T-helper 17 cell (primary cell): ENCODE measurements around the gene TCL1A. TPM values are rescaled to one million over a fixed set of nuclear protein-coding genes. Genes with fewer than 3 reads are reported as not detected.

Experiments used
- ATAC-seq: fragments of 150-1000 bp; cut with Tn5 transposase; 2 replicates; pipeline ENCODE4 v1.10.0; 2021; ENCODE audit warnings: mild to moderate bottlenecking, moderate library complexity
- DNase-seq, 3 donors: peaks; one replicate each; pipeline versions ENCODE4 v3.0.0 to v3.0.0-alpha.2; 2020 to 2021
- H3K9me3 ChIP-seq: one replicate; pipeline ENCODE4 v1.7.0; 2013; ENCODE audit warnings: low read length, mild to moderate bottlenecking; ENCODE audit not compliant: control insufficient read depth, poor library complexity, severe bottlenecking
- H3K27ac Mint-ChIP-seq: one replicate; pipeline ENCODE4 v1.8.0; 2022; ENCODE audit warnings: mild to moderate bottlenecking, moderate library complexity, mixed read lengths
- H3K27me3 Mint-ChIP-seq: one replicate; pipeline ENCODE4 v1.8.0; 2022; ENCODE audit warnings: mixed read lengths
- H3K36me3 Mint-ChIP-seq: one replicate; pipeline ENCODE4 v1.8.0; 2022; ENCODE audit warnings: low read depth, mixed read lengths
- H3K4me1 Mint-ChIP-seq: one replicate; pipeline ENCODE4 v1.8.0; 2022; ENCODE audit warnings: mild to moderate bottlenecking, mixed read lengths
- H3K4me3 Mint-ChIP-seq: one replicate; pipeline ENCODE4 v1.8.0; 2022; ENCODE audit warnings: mild to moderate bottlenecking, moderate library complexity, mixed read lengths
- total RNA-seq, 4 donors: library from RNA in 2 of 4; stranded (reverse) in 2 of 4; gene quantifications; one replicate each; pipeline ENCODE4 v1.2.3 and lab custom pipeline; 2022 to 2026

TCL1A gene
- total RNA-seq, 2 donors from 2014 or later, result 5.4 TPM; not detected in 1

GRCh38 chr14:95700221-95700976 lies 13.5 kb downstream of the TCL1A start:
- DNase-seq, result no peak
- no peak overlapping the region for H3K4me3 Mint-ChIP-seq
- peaks cover 3% of the 10 kb centered on the region for H3K4me1 Mint-ChIP-seq
- no peaks in the 10 kb centered on the region for H3K9me3 ChIP-seq
- ATAC-seq, result no peak
- peaks cover 88% of the 10 kb centered on the region for H3K27me3 Mint-ChIP-seq
- peaks cover 4% of the 10 kb centered on the region for H3K36me3 Mint-ChIP-seq
- H3K27ac Mint-ChIP-seq, result no peak overlapping the region

- peaks cover 3% of the 10 kb centered on the region for H3K4me1 Mint-ChIP-seq
- no peaks in the 10 kb centered on the region for H3K9me3 ChIP-seq
- no peak for DNase-seq
- no peak for ATAC-seq
- H3K27me3 Mint-ChIP-seq, result peaks cover 81% of the 10 kb centered on the region
- H3K27ac Mint-ChIP-seq, result no peak overlapping the region
- H3K4me3 Mint-ChIP-seq, result no peak overlapping the region
- H3K36me3 Mint-ChIP-seq, result peaks cover 4% of the 10 kb centered on the region
Observed at GRCh38 chr14:95699412-95699811, 14.5 kb downstream of the TCL1A start.

GRCh38 chr14:95698287-95698686 lies 15.6 kb downstream of the TCL1A start:
- Mint-ChIP-seq H3K4me3 (no peak overlapping the region), H3K4me1 (peaks cover 3% of the 10 kb centered on the region), H3K36me3 (peaks cover 4% of the 10 kb centered on the region), H3K27ac (peak overlapping the region; percentile 83), H3K27me3 (peaks cover 78% of the 10 kb centered on the region)
- no peaks in the 10 kb centered on the region for H3K9me3 ChIP-seq
- ATAC-seq, result no peak
- no peak for DNase-seq

- peaks cover 4% of the 10 kb centered on the region for H3K36me3 Mint-ChIP-seq
- H3K27me3 Mint-ChIP-seq, result peaks cover 78% of the 10 kb centered on the region
- no peak overlapping the region for H3K27ac Mint-ChIP-seq
- DNase-seq, result no peak
- no peaks in the 10 kb centered on the region for H3K9me3 ChIP-seq
- peaks cover 4% of the 10 kb centered on the region for H3K4me1 Mint-ChIP-seq
- H3K4me3 Mint-ChIP-seq, result no peak overlapping the region
- ATAC-seq, result peak; percentile 40
Observed at GRCh38 chr14:95697764-95698163, 16.2 kb downstream of the TCL1A start.

- Mint-ChIP-seq H3K4me1 (peaks cover 7% of the 10 kb centered on the region), H3K4me3 (no peak overlapping the region), H3K36me3 (peaks cover 3% of the 10 kb centered on the region), H3K27me3 (peaks cover 78% of the 10 kb centered on the region), H3K27ac (no peak overlapping the region)
- H3K9me3 ChIP-seq, result no peaks in the 10 kb centered on the region
- DNase-seq (no peak), ATAC-seq (no peak)
Observed at GRCh38 chr14:95696741-95697140, 17.2 kb downstream of the TCL1A start.

GRCh38 chr14:95695913-95696312 lies 18.0 kb downstream of the TCL1A start:
- Mint-ChIP-seq H3K27me3 (peaks cover 80% of the 10 kb centered on the region), H3K36me3 (peaks cover 3% of the 10 kb centered on the region), H3K4me3 (no peak overlapping the region), H3K27ac (no peak overlapping the region), H3K4me1 (peaks cover 7% of the 10 kb centered on the region)
- ATAC-seq (peak; percentile 44), DNase-seq (no peak)
- H3K9me3 ChIP-seq, result no peaks in the 10 kb centered on the region

GRCh38 chr14:95695051-95695450 lies 18.9 kb downstream of the TCL1A start:
- no peak for DNase-seq
- peaks cover 7% of the 10 kb centered on the region for H3K4me1 Mint-ChIP-seq
- H3K27ac Mint-ChIP-seq, result no peak overlapping the region
- H3K9me3 ChIP-seq, result no peaks in the 10 kb centered on the region
- peaks cover 77% of the 10 kb centered on the region for H3K27me3 Mint-ChIP-seq
- no peak overlapping the region for H3K4me3 Mint-ChIP-seq
- H3K36me3 Mint-ChIP-seq, result peaks cover 3% of the 10 kb centered on the region
- no peak for ATAC-seq

- peaks cover 59% of the 10 kb centered on the region for H3K27me3 Mint-ChIP-seq
- H3K4me3 Mint-ChIP-seq, result no peak overlapping the region
- no peaks in the 10 kb centered on the region for H3K9me3 ChIP-seq
- no peak overlapping the region for H3K27ac Mint-ChIP-seq
- DNase-seq, result no peak
- H3K4me1 Mint-ChIP-seq, result peaks cover 4% of the 10 kb centered on the region
- ATAC-seq, result no peak
- H3K36me3 Mint-ChIP-seq, result peaks cover 3% of the 10 kb centered on the region
Observed at GRCh38 chr14:95692109-95692508, 21.8 kb downstream of the TCL1A start.

GRCh38 chr14:95691591-95691990 lies 22.3 kb downstream of the TCL1A start:
- Mint-ChIP-seq H3K4me3 (no peak overlapping the region), H3K27ac (no peak overlapping the region), H3K4me1 (peaks cover 4% of the 10 kb centered on the region), H3K27me3 (peaks cover 58% of the 10 kb centered on the region), H3K36me3 (peaks cover 2% of the 10 kb centered on the region)
- no peaks in the 10 kb centered on the region for H3K9me3 ChIP-seq
- DNase-seq, result no peak
- no peak for ATAC-seq

- DNase-seq (no peak), ATAC-seq (no peak)
- Mint-ChIP-seq H3K4me3 (no peak overlapping the region), H3K27me3 (peaks cover 50% of the 10 kb centered on the region), H3K27ac (no peak overlapping the region), H3K36me3 (no peaks in the 10 kb centered on the region), H3K4me1 (peaks cover 4% of the 10 kb centered on the region)
- H3K9me3 ChIP-seq, result no peaks in the 10 kb centered on the region
Observed at GRCh38 chr14:95690815-95691214, 23.1 kb downstream of the TCL1A start.

GRCh38 chr14:95689441-95689840 lies 24.5 kb downstream of the TCL1A start:
- no peak overlapping the region for H3K4me3 Mint-ChIP-seq
- no peak for DNase-seq
- peaks cover 54% of the 10 kb centered on the region for H3K27me3 Mint-ChIP-seq
- H3K9me3 ChIP-seq, result no peaks in the 10 kb centered on the region
- ATAC-seq, result no peak
- peaks cover 4% of the 10 kb centered on the region for H3K4me1 Mint-ChIP-seq
- H3K36me3 Mint-ChIP-seq, result no peaks in the 10 kb centered on the region
- H3K27ac Mint-ChIP-seq, result no peak overlapping the region

GRCh38 chr14:95686935-95687334 lies 27.0 kb downstream of the TCL1A start:
- Mint-ChIP-seq H3K4me3 (no peak overlapping the region), H3K4me1 (peaks cover 5% of the 10 kb centered on the region), H3K36me3 (no peaks in the 10 kb centered on the region), H3K27me3 (peaks cover 49% of the 10 kb centered on the region), H3K27ac (no peak overlapping the region)
- H3K9me3 ChIP-seq, result no peaks in the 10 kb centered on the region
- ATAC-seq, result no peak
- no peak for DNase-seq

- no peak within 1 kb of the TSS for H3K4me3 Mint-ChIP-seq
- H3K36me3 Mint-ChIP-seq, result no peaks in the 10 kb centered on the region
- peaks cover 42% of the 10 kb centered on the region for H3K27me3 Mint-ChIP-seq
- no peaks in the 10 kb centered on the region for H3K9me3 ChIP-seq
- peaks cover 5% of the 10 kb centered on the region for H3K4me1 Mint-ChIP-seq
- H3K27ac Mint-ChIP-seq, result no peak within 1 kb of the TSS
- no peak for DNase-seq
- no peak for ATAC-seq
Observed at GRCh38 chr14:95685978-95686922, 27.7 kb downstream of the TCL1A start, which contains the start of gene TCL1B. Gene TCL1B (plus strand): TSS chr14:95686426. CDS start chr14:95686468, 42 bp downstream.
